OCI-LY1 (cell line): ENCODE measurements around the gene KDM6B.

Experiments
- EZH2 ChIP-seq: fragments of 200-600 bp; sonication (generic), shearing (Covaris generic); IDR thresholded peaks from 2 replicates; pipeline ENCODE4 v1.8.0; 2017; ENCODE audit warnings: borderline replicate concordance, mixed run types, mild to moderate bottlenecking, antibody characterized with exemption, low read length, moderate library complexity, mixed read lengths
- TF ChIP-seq, protein P1 (sequence below): fragments of 200-600 bp; sonication (generic), shearing (Covaris generic); IDR thresholded peaks from 2 replicates; pipeline ENCODE4 v1.5.1; 2017; ENCODE audit warnings: mild to moderate bottlenecking, antibody characterized with exemption, low read length, moderate library complexity, mixed read lengths

DNA sequence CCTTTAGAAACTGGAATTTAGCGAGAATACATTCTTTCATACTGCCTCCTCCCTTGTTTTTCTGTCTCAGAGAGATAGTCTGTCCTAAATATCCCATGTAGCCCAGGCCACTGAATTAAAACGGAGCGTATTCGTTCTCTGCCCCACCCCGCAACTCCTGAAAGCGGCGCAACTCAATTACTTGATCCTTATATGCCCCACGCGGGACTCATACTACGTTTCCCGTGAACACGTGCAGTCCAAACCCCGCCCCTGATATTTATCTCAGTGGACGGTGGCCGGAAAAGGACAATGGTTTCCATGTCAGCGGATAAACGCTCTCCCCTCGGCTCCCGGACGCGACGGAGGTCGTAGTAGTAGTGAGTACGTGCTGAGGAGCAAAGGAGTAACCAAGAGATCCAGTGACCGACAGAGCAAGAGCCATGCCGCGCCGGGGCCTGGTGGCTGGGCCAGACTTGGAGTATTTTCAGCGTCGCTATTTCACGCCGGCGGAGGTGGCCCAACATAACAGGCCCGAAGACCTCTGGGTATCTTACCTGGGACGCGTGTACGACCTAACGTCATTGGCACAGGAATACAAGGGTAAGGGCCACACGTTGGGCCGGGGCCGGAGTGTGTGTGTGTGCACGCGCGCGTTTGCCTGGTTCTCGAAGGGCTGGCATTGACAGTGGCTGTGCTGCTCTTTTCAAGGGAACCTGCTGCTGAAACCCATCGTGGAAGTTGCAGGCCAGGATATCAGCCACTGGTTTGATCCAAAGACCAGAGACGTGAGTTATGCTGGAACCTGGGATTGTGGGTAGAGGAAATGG, 23.9 kb downstream of the KDM6B start, which contains the start of gene CYB5D1:
- TF ChIP-seq, protein P1, sequence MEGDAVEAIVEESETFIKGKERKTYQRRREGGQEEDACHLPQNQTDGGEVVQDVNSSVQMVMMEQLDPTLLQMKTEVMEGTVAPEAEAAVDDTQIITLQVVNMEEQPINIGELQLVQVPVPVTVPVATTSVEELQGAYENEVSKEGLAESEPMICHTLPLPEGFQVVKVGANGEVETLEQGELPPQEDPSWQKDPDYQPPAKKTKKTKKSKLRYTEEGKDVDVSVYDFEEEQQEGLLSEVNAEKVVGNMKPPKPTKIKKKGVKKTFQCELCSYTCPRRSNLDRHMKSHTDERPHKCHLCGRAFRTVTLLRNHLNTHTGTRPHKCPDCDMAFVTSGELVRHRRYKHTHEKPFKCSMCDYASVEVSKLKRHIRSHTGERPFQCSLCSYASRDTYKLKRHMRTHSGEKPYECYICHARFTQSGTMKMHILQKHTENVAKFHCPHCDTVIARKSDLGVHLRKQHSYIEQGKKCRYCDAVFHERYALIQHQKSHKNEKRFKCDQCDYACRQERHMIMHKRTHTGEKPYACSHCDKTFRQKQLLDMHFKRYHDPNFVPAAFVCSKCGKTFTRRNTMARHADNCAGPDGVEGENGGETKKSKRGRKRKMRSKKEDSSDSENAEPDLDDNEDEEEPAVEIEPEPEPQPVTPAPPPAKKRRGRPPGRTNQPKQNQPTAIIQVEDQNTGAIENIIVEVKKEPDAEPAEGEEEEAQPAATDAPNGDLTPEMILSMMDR = no peak
- no peak for TF ChIP-seq EZH2
